Measurements from ENCODE around the gene THBS3.
"Not testable (repeated sequence)": the region's sequence is repeated elsewhere in the genome, so short reads cannot be mapped to it uniquely, and the experiment has no call there.

Gene THBS3

DNA sequence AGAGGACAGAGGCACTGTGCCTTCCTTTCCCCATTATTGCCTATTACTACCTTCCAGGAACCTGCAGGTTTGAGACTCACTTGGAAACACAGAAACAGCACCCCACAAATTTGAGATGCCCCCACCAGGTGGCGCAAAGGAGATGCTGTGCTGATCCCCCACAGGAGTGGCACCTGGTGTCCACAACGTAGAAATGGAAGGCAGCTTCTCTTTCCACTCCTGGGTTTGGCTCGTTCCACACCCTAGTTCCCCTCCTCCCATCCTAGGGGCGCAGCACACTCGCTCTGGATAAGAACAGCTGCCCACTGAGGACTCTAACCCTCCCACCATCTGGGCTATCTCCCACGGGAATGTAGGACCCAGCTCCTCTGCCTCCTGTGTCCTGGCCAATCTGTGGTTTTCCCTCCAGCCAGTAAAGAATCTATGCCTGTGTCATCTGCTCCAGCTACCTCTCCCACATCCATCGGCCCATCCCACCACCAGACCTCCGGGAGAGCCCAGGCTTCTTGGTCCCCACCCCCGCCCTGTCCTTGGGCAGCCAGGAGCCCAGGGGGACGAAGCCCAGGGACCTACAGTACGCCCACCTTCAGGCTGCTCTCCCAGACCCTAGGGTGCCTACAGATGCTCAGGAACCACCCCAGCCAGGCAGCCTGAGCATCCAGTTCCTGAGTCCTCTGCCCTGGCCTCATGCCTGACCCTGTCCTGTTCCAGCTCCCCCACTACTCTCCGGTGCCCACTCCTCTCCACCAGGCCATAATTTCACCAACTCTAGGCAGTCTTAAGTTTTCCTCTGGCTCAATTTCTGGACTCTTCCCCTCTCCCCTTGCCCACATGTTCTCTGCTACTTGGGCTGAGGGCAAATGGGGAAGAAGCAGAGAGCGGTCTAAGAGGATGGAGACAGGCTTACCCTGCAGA lies 549 bp downstream of the THBS3 start:
- peak; percentile 85 for DNase-seq (ENCODE audit: low read depth)

GRCh38 chr1:155205969-155206593 lies 1.6 kb downstream of the THBS3 start:
- DNase-seq (ENCODE audit: low read depth) = no peak

- DNase-seq (ENCODE audit: low read depth) = no peak
These were observed 2.7 kb downstream of the THBS3 start for GRCh38 chr1:155205035-155205434.

DNA sequence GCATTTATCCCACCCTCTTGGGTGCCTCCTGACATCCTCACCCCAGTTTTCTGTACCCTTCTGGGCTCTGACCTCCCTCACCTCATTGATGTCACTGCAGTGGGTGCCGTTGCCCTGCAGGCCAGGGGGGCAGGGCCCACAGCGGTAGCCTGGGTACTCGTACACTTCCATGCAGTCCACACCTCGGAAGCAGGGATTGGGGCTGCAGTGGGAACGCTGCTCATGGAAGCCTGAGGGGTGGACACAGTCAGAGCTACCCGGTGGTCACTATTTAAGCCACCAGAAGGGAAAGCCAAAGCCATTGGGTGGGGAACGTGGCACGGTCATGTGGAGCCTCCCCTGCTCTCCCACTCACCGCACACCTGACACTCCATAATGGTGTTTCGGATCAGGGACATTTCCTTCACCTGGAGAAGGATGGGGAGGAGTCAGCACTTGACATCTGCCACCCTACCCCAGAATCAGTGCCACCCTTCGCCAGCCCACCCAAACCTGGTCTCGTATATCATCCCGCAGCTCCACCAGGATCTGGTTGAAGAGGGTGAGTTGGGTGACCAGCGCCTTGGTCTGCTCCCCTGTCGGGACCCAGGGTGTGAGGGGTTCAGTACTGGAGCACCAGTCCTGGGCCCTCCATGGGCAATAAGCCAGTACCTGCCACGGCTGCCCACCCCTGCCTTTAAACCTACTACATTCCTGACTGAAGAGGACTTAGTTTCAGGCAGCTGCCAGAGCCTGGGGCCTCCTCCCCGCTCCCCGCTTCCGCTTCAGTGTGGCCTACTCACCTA lies 4.8 kb downstream of the THBS3 start:
- DNase-seq (ENCODE audit: low read depth) = no peak

GRCh38 chr1:155202198-155202597 lies 5.5 kb downstream of the THBS3 start:
- no peak for DNase-seq (ENCODE audit: low read depth)

DNA sequence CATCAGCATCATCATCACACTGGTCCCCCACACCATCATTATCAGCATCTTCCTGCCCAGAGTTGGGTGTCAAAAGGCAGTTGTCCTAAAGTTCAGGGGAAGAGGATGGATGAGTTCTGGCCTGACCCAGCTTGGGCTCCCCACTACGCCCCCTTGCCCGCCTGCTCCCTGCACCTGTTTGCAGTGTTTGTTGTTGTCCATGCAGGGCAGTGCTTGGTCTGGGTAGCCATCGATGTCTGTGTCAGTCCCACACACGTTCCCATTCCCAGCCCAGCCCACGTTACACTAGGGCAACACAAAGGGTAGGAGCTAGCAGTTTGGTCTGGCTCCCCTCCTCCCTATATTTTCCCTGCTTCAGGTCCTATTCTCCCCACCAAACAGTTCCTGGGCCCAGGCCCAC lies 6.8 kb downstream of the THBS3 start:
- no peak for DNase-seq (ENCODE audit: low read depth)

GRCh38 chr1:155199792-155200191 lies 7.9 kb downstream of the THBS3 start:
- DNase-seq (ENCODE audit: low read depth) = no peak

GRCh38 chr1:155198547-155198906 lies 9.2 kb downstream of the THBS3 start:
- no peak for DNase-seq (ENCODE audit: low read depth)

GRCh38 chr1:155197901-155198546 lies 9.7 kb downstream of the THBS3 start:
- no peak for DNase-seq (ENCODE audit: low read depth)

DNA sequence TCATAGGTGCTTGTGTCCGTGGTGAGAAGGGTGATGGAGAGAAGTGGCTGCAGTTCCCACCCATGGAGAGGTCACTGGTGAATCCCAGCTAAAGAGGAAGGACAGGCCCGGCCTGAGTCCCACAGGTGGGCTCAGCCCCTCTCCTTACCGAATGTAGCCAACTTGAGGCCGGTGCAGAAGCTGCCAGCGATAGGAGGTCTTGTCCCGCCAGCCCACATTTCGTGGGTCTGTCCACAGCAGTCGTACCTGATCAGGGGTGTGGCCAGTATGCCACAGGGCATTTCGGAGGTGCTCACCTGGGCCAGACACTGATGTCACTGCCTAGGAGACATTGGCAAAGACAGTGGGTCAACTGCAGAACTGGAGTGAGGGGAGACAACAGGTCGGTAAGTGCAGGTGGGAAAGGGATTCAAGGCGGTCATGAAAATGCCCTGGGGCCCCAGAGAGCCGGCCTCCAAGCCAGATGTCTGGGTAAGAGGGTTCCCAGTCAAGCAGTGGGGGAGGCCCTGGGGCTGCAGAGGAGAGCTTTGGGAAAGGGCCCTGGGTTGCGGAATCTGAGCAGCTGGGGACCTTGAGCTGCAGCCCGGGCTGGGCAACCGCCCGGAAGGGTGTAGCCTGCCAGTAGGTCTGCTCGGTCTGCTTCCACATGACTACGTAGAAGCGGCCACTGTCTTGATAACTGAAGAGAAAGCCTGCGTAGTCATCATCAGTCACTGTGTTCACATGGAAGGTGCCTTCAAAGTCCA lies 10.6 kb downstream of the THBS3 start:
- no peak for DNase-seq (ENCODE audit: low read depth)

- no peak for DNase-seq (ENCODE audit: low read depth)
These were observed 11.4 kb downstream of the THBS3 start for GRCh38 chr1:155196103-155196892.

- no peak for DNase-seq (ENCODE audit: low read depth)
These were observed 12.2 kb downstream of the THBS3 start for GRCh38 chr1:155195201-155196102.

DNA sequence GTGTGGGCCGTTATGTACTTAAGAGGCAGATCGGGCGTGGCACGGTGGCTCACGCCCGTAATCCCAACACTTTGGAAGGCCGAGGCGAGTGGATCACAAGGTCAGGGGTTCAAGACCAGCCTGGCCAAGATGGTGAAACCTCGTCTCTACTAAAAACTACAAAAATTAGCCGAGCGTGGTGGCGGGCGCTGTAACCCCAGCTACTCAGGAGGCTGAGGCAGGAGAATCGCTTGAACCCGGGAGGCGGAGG lies 13.8 kb downstream of the THBS3 start:
- DNase-seq (ENCODE audit: low read depth) = not testable (repeated sequence)

- no peak for DNase-seq (ENCODE audit: low read depth)
These were observed 14.3 kb downstream of the THBS3 start for GRCh38 chr1:155193275-155193990.

GRCh38 chr1:155192346-155193274 lies 15.1 kb downstream of the THBS3 start:
- no peak for DNase-seq (ENCODE audit: low read depth)

DNA sequence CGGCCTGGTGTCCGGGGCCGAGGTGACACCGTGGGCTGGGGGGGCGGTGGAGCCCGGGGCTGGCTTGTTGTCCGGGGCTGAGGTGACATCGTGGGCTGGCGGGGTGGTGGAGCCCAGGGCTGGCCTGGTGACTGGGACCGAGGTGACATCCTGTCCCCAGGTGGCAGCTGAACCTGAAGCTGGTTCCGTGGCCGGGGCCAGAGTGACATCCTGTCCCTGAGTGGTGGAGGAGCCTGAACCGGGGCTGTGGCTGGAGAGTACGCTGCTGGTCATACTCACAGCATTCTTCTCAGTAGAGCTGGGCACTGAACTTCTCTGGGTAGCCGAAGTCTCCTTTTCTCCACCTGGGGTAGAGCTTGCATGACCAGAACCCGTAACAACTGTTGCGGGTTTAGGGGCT lies 15.8 kb downstream of the THBS3 start:
- no peak for DNase-seq (ENCODE audit: low read depth)

- DNase-seq (ENCODE audit: low read depth) = not testable (repeated sequence)
These were observed 17.8 kb downstream of the THBS3 start for GRCh38 chr1:155189926-155190325.

GRCh38 chr1:155188268-155188667 lies 19.4 kb downstream of the THBS3 start:
- DNase-seq (ENCODE audit: low read depth) = no peak

Data from stimulated activated CD8-positive, alpha-beta memory T cell treated with anti-CD3 and anti-CD28 coated beads, Interleukin-12 subunit alpha, Interleukin-12 subunit beta, amount 100 ng/mL, for 1 hour (primary cell).